Fibroblast of the conjunctiva (primary cell): ENCODE measurements around the gene BTG2.
A peak's percentile ranks its signal among the peaks of the same experiment; 100 is the strongest.

Experiments
- DNase-seq: peaks from one replicate; pipeline ENCODE4 v3.0.0-alpha.2; 2010; ENCODE audit warnings: low read depth

Gene BTG2

GRCh38 chr1:203276916-203277545 is 28.3 kb upstream of the BTG2 start:
- no peak for DNase-seq

- peak; percentile 42 for DNase-seq
Observed at GRCh38 chr1:203278082-203278884, 27.0 kb upstream of the BTG2 start.

GRCh38 chr1:203278885-203279406 is 26.4 kb upstream of the BTG2 start:
- DNase-seq: no peak

- DNase-seq: no peak
Observed at GRCh38 chr1:203280061-203280460, 25.3 kb upstream of the BTG2 start.

- no peak for DNase-seq
Observed at GRCh38 chr1:203281033-203281432, 24.3 kb upstream of the BTG2 start.

- DNase-seq: no peak
Observed at GRCh38 chr1:203281851-203282661, 23.3 kb upstream of the BTG2 start.

GRCh38 chr1:203282720-203283542 is 22.4 kb upstream of the BTG2 start:
- DNase-seq: no peak

GRCh38 chr1:203283597-203283996 is 21.7 kb upstream of the BTG2 start:
- DNase-seq: no peak

GRCh38 chr1:203284411-203285123 is 20.8 kb upstream of the BTG2 start:
- DNase-seq: no peak

GRCh38 chr1:203286161-203286984 is 18.9 kb upstream of the BTG2 start:
- no peak for DNase-seq

GRCh38 chr1:203287109-203287893 is 18.0 kb upstream of the BTG2 start:
- DNase-seq: no peak

GRCh38 chr1:203287898-203288297 is 17.4 kb upstream of the BTG2 start:
- DNase-seq: no peak

- no peak for DNase-seq
Observed at GRCh38 chr1:203288400-203288799, 16.9 kb upstream of the BTG2 start.

- no peak for DNase-seq
Observed at GRCh38 chr1:203289281-203289981, 15.9 kb upstream of the BTG2 start.

GRCh38 chr1:203289982-203290260 is 15.4 kb upstream of the BTG2 start:
- no peak for DNase-seq

GRCh38 chr1:203290261-203291089 is 14.8 kb upstream of the BTG2 start:
- DNase-seq: no peak

- DNase-seq: no peak
Observed at GRCh38 chr1:203291201-203292096, 13.9 kb upstream of the BTG2 start.
